Calu3 (cell line): ENCODE results near the gene LSAMP. TPM values are rescaled to one million over a fixed set of nuclear protein-coding genes. Genes with fewer than 3 reads are reported as not detected.
"Not testable (repeated sequence)": the region's sequence is repeated elsewhere in the genome, so short reads cannot be mapped to it uniquely, and the experiment has no call there.

Experiments
- BruUV-seq: library from RNA; stranded (reverse); fragments of 400-500 nt; replicated peaks from 2 replicates; lab custom pipeline; 2021; lab: Mats Ljungman, UMichigan
- CTCF ChIA-PET: fragments of 300-600 bp; sonication (Branson Sonifier 250); formaldehyde crosslinking; loops from one replicate; lab custom pipeline; 2022; ENCODE audit warnings: antibody characterized with exemption; lab: Charles Lee
- DNase-seq: peaks from one replicate; pipeline ENCODE4 v3.0.0; 2022
- H3K27ac Mint-ChIP-seq: one replicate; pipeline ENCODE4 v1.8.0; 2022; ENCODE audit warnings: mixed read lengths; ENCODE audit not compliant: unreplicated experiment
- H3K27me3 Mint-ChIP-seq: one replicate; pipeline ENCODE4 v1.8.0; 2022; ENCODE audit warnings: mixed read lengths; ENCODE audit not compliant: unreplicated experiment
- H3K36me3 Mint-ChIP-seq: one replicate; pipeline ENCODE4 v1.8.0; 2022; ENCODE audit warnings: mild to moderate bottlenecking, moderate library complexity, mixed read lengths; ENCODE audit not compliant: insufficient read depth, unreplicated experiment
- H3K4me1 Mint-ChIP-seq: one replicate; pipeline ENCODE4 v1.8.0; 2022; ENCODE audit warnings: mild to moderate bottlenecking, low read depth, mixed read lengths; ENCODE audit not compliant: unreplicated experiment
- H3K4me3 Mint-ChIP-seq: one replicate; pipeline ENCODE4 v1.8.0; 2022; ENCODE audit warnings: mild to moderate bottlenecking, low read depth, moderate library complexity, mixed read lengths; ENCODE audit not compliant: unreplicated experiment
- H3K9me3 Mint-ChIP-seq: one replicate; pipeline ENCODE4 v1.8.0; 2022; ENCODE audit warnings: low read depth, mixed read lengths; ENCODE audit not compliant: unreplicated experiment
- intact Hi-C: fragments of 100-400 bp; cut with micrococcal nuclease; formaldehyde crosslinking; loops from one replicate; pipeline ENCODE4 v1.10.0; 2022; ENCODE audit not compliant: unreplicated experiment
- total RNA-seq: library from RNA; stranded (reverse); gene quantifications from 2 replicates; pipeline ENCODE4 v1.2.3, GENCODE V29; 2022
- TF ChIP-seq, protein P1 (sequence below): fragments of 200-600 bp; IDR thresholded peaks from one replicate; pipeline ENCODE4 v1.8.0; 2022; ENCODE audit warnings: antibody characterized with exemption; ENCODE audit not compliant: unreplicated experiment

Gene LSAMP
- total RNA-seq, 1 experiment from 2014 or later, result 0.90 TPM

DNA sequence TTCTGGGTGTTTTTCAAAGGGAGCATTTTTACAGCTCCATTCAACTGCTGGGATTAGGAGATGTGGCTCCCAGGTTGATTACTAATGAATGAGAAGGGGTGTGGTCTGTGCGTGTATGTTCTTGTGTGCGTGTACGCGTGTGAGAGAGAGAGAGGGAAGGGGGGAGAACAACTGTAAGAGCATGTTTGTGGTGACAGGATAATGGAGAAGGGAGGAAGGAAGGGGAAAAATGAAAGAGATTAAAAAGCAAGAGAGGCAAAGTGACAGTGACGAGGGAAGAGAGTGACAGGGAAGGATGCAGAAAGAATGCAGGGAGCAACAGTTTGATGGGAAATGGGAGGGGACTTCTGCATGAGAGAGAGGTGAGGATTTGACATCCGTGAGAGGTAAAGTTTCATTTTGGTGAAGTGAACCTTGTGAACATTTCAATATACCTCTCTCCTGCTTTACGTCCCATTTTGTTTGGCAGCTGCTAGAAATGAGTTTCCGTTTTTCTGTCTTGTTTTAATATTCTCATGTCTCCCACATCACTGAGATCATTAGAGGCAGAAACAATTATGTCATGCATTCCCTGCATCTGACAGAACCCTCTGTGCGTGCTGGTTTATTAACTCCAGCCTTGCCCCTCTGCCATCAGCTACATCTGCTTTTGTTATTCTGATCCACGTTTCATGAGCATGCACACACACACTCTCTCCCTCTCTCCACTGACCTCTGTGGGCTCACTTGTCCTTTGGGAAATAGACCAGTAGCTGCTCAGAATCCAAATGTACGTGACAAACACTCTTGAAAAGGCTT, 660.3 kb downstream of the LSAMP start:
- peak overlapping the region; percentile 86 for H3K4me3 Mint-ChIP-seq
- TF ChIP-seq, protein P1, sequence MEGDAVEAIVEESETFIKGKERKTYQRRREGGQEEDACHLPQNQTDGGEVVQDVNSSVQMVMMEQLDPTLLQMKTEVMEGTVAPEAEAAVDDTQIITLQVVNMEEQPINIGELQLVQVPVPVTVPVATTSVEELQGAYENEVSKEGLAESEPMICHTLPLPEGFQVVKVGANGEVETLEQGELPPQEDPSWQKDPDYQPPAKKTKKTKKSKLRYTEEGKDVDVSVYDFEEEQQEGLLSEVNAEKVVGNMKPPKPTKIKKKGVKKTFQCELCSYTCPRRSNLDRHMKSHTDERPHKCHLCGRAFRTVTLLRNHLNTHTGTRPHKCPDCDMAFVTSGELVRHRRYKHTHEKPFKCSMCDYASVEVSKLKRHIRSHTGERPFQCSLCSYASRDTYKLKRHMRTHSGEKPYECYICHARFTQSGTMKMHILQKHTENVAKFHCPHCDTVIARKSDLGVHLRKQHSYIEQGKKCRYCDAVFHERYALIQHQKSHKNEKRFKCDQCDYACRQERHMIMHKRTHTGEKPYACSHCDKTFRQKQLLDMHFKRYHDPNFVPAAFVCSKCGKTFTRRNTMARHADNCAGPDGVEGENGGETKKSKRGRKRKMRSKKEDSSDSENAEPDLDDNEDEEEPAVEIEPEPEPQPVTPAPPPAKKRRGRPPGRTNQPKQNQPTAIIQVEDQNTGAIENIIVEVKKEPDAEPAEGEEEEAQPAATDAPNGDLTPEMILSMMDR, result no peak
- H3K27ac Mint-ChIP-seq, result peak overlapping the region; percentile 79
- H3K9me3 Mint-ChIP-seq, result no peaks in the 10 kb centered on the region
- no peak for DNase-seq
- peaks cover 42% of the 10 kb centered on the region for H3K4me1 Mint-ChIP-seq
- intact Hi-C loops, result loop anchor here (2.0 to 10.0 kb wide), 3 partner anchors 30 to 568 kb away; no protein-coding TSS in a partner anchor
- peaks cover 22% of the 10 kb centered on the region for H3K36me3 Mint-ChIP-seq
- H3K27me3 Mint-ChIP-seq, result no peaks in the 10 kb centered on the region
- BruUV-seq, result TSS peak; percentile 69
- CTCF ChIA-PET, result interaction anchor here (0.6 to 1.9 kb wide), 7 partner anchors 8 to 567 kb away, joined by 3 to 14 read pairs (median 3); no protein-coding TSS in a partner anchor

DNA sequence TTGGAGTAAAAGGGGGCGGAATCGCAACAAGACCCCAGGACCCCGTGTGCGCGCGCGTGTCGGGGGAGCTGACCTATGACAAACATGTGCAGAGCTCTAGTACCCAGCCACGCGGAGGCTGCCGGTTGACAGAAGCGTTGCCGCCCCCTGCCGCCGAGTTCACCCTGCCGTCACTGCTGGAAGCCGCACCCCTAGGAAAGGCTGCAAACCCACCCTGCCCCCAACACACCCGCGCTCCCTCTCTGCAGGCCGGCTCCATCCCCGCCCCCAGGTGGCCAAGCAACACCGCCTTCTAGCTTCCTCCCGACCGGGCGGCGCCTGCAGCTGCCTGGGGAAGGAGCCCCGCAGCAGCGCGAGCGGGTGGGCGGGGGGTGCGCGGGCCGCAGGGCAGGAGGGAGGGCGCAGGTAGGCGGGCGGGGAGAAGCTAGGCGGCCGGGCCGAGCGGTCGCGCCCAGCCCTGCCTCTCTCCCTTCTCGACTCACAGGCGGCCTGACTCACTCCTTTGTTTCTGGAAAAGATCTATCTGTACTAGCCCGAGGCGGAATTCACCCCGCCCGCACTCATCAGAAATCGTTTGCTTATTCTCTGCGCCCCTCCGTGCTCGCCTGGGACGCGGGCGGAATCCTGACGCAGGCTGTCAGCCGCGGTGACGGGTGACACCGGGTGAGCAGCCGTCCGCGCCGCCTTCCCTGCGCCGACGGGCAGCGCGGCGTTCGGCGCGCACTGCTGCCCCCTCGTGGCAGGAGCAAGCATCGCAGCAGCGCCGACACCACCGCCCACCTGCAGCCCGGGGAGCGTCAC, 661.1 kb downstream of the LSAMP start:
- Mint-ChIP-seq H3K27me3 (no peaks in the 10 kb centered on the region), H3K27ac (peak overlapping the region; percentile 79), H3K4me1 (peaks cover 38% of the 10 kb centered on the region), H3K9me3 (no peaks in the 10 kb centered on the region), H3K36me3 (peaks cover 22% of the 10 kb centered on the region), H3K4me3 (peak overlapping the region; percentile 86)
- peak; percentile 97 for DNase-seq
- CTCF ChIA-PET, result interaction anchor here (0.6 to 1.9 kb wide), 9 partner anchors 9 to 566 kb away, joined by 3 to 14 read pairs (median 3); no protein-coding TSS in a partner anchor
- intact Hi-C loops, result loop anchor here (2.0 to 10.0 kb wide), 3 partner anchors 31 to 567 kb away; no protein-coding TSS in a partner anchor
- TF ChIP-seq, protein P1, result peak; percentile 93
- BruUV-seq, result no TSS peak

DNA sequence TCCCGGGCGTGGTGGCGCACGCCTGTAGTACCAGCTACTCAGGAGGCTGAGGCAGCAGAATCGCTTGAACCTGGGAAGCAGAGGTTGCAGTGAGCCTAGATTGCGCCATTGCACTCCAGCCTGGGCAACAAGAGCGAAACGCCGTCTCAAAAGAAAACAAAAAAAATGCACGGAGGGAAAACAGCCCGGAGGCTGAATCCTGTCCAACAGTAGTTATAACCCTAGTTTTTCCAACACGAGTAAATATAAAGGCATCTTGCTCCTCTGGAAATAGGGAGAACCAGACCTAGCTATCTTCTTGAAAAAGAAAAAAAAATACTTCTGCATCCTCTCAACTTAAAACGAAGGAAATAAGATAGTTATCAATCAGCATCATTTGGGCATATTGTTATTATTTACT, 661.9 kb downstream of the LSAMP start:
- peak overlapping the region; percentile 86 for H3K4me3 Mint-ChIP-seq
- H3K9me3 Mint-ChIP-seq, H3K27me3 Mint-ChIP-seq, DNase-seq, BruUV-seq: not testable (repeated sequence)
- H3K4me1 Mint-ChIP-seq, result peaks cover 30% of the 10 kb centered on the region
- H3K27ac Mint-ChIP-seq, result peak overlapping the region; percentile 79
- H3K36me3 Mint-ChIP-seq, result peaks cover 22% of the 10 kb centered on the region
- intact Hi-C loops, result loop anchor here (10.0 kb wide), 1 partner anchor 89 kb away; no protein-coding TSS in a partner anchor
- CTCF ChIA-PET, result interaction anchor here (0.7 to 1.9 kb wide), 7 partner anchors 29 to 566 kb away, joined by 3 to 14 read pairs (median 3); no protein-coding TSS in a partner anchor

DNA sequence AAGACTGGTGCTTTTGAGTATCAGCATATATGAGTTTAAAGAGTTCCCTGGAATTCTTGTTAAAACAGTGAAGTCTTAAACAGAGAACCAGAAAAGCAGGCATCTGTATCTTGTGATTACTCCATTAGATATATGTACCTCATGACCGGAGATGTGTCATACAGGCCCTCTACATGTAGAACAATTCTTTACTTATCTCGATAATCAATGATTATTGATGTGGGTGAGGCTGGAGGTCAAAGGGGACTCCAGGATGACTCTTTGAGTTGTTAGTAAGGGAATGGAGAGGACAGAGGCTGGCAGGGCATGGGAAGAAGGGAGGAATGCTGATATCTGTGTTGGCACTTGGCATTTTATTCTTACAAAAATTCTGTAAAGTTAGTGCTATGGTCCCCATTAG, 666.3 kb downstream of the LSAMP start:
- H3K9me3 Mint-ChIP-seq, result no peaks in the 10 kb centered on the region
- H3K27me3 Mint-ChIP-seq, result no peaks in the 10 kb centered on the region
- BruUV-seq, result no TSS peak
- CTCF ChIA-PET, result no interaction called here
- intact Hi-C loops, result no loop called here
- H3K27ac Mint-ChIP-seq, result no peak overlapping the region
- TF ChIP-seq, protein P1, result no peak
- peaks cover 7% of the 10 kb centered on the region for H3K36me3 Mint-ChIP-seq
- no peak overlapping the region for H3K4me3 Mint-ChIP-seq
- peaks cover 14% of the 10 kb centered on the region for H3K4me1 Mint-ChIP-seq
- DNase-seq, result peak; percentile 16
